IPS-18c (cell line): Measurements from ENCODE around the gene ZIC1.

Source experiments
- H3K4me3 ChIP-seq: 2 replicates; pipeline ENCODE4 v1.7.0; 2013; ENCODE audit warnings: low read depth, mild to moderate bottlenecking, low read length, moderate library complexity; ENCODE audit not compliant: insufficient read depth
- H3K9me3 ChIP-seq: one replicate; pipeline ENCODE4 v1.6.1; 2013; ENCODE audit warnings: mild to moderate bottlenecking, low read length, moderate library complexity; ENCODE audit not compliant: control insufficient read depth, insufficient read depth

Gene ZIC1

DNA sequence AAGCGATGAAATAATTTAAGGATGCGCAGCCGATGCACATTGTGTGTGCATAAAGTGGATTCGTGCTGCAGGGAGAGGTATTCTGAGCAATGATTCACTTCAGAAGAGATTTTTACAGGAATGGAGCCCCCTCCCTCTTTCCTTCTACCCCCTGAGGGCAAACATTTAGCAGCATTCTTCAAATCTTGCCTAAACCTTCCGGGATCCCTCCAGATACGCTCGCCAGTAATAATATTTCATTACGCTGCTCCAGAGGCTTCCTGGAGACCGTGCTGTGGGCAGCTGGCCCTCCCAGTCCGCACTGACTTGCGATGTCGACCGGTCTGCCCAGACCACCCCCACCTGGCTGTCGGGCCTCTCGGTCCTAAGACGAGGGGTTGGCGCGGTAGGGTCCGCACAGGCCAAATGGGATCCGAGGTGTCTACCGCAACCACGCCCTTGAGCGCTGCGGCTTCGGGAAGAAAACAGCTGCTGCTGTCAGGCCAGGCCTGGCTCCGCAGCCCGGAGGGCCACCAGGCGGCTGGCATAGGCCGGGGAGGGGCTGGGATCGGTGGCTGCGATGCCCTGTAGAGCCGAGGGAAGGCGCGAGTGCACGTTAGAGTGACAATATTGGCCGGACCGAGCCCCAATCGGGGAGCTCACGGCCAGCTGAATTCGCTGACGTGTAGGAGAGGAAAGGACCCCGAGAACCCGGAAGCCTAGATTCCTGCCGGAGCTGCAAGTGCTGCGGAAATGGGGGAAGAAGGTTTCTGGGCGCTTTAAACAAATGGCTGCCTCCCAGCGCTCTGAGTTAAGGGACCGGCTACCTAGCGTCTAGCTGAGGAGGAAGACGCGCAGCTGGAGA lies 17.2 kb upstream of the ZIC1 start:
- no peaks in the 10 kb centered on the region for H3K9me3 ChIP-seq
- H3K4me3 ChIP-seq: peak overlapping the region; percentile 68

DNA sequence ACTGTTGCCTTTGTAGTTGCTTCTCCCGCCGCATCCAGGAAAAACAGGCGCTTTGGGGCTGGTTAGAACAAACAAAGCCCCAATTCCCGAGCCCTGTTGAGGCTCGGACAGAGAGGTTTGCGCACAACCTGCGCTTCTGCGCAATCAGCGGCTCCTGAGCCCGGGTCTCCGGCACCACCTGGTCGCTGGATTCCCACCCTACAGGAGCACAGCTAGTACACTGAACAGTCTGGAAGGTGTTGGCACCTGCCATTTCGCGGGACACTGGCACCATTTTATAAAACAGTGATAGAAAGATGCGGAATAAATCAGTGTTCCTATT lies 16.6 kb upstream of the ZIC1 start:
- Histone ChIP-seq H3K9me3 (no peaks in the 10 kb centered on the region), H3K4me3 (peak overlapping the region; percentile 68)

DNA sequence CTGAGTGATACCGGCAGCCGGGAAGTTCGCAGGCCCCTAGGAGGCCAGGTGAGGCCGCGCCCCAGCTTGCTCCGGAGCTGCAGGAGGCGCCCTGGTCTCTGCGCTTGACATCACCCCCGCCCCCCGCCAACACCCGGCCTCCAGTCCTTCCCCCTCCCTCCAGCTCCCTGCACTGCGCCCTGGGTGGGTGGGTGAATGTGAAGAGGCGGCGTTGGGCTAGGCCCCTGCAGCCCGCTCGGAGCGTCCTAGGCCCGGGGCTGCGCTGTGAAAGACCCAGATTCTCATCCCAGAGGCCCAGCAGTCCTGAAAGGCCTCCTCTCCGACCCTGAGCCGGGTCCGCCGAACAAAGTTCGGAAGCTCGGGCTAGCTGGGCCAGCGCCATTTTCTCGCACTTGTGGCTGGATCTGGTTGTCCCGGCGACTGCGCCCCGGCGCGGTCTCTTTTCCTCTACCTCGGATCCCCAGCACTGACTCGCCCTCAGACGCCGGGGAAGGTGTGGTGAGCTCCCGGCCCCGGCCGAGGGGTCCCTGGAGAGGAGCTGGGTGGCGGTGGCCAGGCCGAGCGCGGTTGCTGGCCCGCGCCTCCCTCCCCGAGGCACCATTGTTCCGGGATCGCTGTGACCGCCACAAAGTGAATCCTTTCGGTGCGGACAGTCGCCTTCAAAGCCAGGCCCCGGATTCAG lies 15.8 kb upstream of the ZIC1 start:
- H3K9me3 ChIP-seq: no peaks in the 10 kb centered on the region
- H3K4me3 ChIP-seq: peak overlapping the region; percentile 68

DNA sequence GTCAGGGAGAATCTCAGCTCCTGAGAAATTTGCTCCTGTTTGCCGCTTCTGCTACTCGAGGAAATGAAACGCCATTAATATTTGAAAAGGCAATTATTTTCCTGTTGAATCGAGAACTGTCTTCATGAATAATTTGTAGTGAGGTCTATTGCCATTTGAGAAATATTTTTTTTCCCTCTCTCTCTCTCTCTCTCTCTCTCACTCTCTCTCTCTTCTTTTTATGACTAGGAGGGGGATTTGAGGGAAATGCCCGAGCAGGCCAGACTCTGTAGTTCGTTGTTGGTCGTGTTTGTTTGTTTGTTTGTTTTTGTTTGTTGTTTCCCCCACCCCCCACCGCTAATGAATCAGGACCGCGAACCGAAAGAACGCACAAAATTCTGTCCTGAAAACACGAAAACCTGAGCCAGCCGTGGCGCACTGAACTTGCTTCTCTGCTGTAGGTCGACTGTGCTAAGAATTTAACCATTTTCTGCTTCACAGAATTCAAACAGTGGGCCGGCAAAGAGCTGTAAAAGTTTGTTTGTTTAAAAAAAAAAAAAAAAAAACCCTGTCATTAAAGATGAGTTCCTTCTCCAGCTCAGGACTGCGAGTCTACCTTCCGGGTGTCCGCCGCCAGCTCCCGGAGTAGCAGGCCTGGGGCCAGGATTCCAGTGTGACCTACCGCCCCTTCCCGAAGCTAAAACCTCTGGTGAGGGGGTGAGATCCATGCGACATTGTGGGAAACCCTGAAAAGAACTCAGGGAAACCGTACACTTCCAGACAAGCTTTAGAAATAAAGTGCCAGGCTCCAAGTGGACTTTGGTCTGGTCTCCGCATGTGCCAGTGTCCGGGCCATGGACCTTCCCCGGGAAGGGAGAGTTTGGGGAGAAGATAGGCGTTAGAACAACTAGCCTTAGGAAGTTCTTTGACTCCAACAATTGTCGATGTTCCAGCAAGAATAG lies 15.0 kb upstream of the ZIC1 start:
- peak overlapping the region; percentile 68 for H3K4me3 ChIP-seq
- H3K9me3 ChIP-seq: no peaks in the 10 kb centered on the region

DNA sequence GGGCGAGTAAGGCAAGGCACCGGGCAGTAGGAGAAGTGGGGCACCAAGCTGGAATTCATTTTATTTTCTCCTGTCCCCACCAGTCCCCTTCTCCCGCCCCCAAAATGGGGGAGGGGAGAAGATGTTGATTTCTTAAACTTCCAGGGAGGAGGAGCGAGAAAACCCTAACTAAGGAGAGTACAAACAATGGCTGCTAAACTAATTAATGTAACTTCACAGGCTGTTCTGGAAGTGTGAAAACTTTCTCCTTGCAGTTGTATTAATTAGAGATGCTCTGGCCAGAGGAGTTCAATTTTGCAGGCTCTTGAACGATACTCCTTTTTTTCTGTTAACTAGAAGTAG lies 14.3 kb upstream of the ZIC1 start:
- no peaks in the 10 kb centered on the region for H3K9me3 ChIP-seq
- peak overlapping the region; percentile 21; the same call in 1 of the 2 replicates for H3K4me3 ChIP-seq

DNA sequence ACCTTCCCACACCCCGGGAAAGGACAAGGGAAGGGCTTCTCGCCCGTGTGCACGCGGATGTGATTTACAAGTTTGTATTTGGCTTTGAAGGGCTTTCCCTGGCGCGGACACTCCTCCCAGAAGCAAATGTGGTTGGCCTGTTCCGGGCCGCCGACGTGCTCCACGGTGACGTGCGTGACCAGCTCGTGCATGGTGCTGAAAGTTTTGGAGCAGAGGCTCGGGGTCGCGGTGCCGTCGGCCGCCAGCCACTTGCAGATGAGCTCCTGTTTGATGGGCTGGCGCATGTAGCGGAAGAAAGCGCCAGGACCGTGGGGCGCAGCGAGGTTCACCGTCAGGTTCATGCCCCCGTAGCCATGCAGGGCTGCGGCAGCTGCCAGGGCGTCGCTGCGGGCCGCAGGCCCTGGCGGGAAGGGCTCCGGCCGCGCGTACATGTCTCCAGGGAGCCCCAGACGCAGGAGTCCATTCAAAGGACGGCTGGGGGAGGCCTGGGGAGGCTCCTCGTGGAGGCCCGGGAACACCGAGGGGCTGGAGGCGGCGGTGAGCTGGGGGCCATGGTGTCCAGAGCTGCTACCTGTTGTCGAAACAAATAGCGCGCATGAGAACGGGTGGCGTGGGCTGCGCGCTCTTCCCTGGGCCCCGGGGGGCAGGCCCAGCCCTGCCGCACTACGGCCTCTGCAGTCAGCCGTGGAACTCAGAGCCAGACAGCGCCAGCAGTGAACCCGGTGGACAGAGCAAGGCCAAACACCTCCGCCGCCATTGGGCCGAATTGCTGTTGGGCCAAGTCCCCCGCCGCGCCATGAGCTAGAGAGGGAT lies 13.1 kb upstream of the ZIC1 start:
- peak overlapping the region; percentile 48 for H3K4me3 ChIP-seq
- no peaks in the 10 kb centered on the region for H3K9me3 ChIP-seq

DNA sequence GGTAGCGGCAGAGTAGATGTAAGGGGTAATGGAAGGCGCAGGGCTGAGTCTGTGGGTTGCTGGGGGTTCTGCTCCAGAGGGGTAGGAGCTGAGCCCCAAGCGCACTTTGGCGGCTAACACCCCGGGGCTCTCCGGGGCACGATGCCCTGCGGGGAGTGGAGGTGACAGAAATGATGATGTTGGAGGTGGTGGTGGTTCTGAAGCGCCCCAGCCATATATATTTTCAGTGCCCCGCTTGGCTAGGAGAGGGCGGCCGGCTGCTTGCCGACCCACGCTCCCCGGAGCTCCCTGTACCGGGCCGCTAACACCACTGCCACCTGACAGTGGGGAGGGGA lies 12.5 kb upstream of the ZIC1 start:
- Histone ChIP-seq H3K4me3 (peak overlapping the region; percentile 48; the same call in 1 of the 2 replicates), H3K9me3 (no peaks in the 10 kb centered on the region)

DNA sequence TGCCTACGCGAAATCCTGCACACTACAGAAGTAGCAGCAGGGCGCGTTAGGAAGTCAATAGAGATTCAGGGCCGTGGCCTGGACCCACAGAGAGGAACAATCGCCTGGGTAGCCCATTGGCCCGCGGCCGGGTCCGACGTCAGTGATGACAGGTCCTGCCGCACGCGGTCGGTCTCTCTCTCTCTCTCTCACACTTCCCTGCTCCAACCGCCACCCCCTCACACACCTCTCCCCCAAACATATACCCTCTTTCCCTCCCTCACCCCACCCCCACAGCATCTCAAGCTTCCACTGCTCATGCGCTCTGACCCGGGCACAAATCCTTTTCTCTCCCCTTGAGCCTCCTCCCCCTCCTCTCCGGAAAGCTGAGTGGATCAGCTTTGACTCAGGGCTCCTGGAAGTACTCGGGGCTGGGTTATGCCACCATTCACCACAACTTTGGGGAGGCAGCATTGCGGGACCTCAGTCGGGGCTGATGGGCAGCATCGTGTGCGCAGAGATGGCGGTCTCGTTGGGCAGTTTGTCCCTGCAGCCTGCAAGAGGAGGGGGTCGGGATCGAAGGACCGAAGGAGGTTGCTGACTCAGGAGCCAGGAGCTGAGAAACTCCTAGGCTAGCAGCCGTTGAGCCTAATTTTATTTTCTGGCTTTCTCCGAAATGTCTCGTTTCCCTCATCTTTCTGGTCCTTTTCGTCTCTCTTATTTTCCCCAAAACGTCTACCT lies 11.8 kb upstream of the ZIC1 start:
- Histone ChIP-seq H3K4me3 (peak overlapping the region; percentile 48; the same call in 1 of the 2 replicates), H3K9me3 (no peaks in the 10 kb centered on the region)

DNA sequence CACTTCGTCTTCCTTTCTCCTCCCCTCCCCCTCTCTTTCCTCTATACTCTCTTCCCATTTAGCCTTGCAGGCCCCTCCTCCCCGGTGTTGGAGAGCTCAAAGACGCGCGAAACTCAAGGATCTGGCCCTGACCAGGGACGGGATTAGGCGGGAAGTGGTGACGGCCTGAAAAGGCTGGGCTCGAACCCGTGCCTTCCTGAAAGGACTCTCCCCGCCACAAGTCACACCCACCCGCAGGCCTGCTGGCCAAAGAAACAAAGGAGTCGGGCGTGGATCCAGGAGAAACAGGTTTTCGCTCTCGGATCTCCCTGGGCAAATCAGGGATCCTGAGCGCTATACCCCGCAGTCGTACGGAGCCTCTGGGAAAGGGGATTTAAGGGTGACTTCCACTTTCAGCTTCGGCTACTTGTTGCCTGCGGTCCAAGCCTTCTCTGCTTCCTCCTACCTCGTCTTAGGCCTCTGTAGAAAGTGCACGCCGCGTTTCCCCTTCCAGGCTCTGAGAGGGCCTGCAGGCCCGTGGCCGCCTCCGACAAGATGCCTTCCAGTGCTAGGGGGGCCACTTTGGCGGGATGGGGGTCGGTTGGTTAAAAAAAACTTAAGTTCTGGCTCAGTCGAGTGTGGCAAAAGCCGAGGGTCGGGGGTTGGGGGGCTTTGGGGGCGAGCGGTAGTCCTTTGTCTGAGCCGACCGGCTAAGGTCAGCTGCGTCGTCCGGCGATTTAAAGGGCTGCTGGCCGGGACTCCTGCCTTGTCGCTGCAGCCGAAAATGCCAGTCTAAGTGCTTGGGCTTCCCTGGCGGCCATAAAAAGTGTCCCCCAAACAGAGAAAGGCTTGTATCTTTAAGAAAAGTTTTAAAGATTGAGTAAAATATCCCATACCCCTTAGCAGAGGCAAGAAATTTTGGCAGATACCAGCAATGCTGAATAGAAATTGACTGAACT lies 11.0 kb upstream of the ZIC1 start:
- Histone ChIP-seq H3K9me3 (no peaks in the 10 kb centered on the region), H3K4me3 (peak overlapping the region; percentile 48)

DNA sequence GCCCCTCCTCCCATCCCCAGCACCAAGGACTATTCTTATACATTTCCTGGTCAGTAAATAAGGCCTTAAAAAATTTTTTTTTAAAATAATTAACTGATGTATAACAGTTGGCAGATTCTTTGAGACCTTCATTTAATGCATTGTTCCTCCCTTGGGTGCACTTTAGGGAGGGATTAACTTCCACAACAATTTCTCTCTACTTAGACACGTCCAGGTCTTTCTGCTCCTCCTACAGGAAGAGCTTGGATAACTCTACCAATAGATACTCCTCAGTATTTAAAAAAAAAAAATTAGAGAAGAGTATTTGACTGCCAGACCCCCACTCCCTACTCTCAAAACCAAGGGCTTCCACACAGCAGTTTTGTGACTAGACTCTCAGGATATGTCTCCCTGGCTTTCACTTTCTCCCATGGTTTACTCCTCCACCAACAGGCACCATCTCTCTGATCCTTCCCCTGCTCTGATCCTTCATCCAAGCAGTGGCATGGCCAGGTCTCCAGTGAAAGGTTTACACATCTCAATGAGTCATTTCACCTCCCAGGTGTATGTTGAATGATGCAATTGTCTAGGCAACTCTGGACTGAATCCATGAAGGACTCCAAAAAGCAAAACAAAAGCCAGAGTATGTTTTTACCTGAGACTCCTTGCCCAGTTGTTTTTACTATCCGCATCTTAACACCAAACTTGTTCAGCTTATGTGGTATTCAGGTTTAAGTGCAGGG lies 10.2 kb upstream of the ZIC1 start:
- H3K9me3 ChIP-seq: no peaks in the 10 kb centered on the region
- H3K4me3 ChIP-seq: no peak overlapping the region; the same call in 1 of the 2 replicates

DNA sequence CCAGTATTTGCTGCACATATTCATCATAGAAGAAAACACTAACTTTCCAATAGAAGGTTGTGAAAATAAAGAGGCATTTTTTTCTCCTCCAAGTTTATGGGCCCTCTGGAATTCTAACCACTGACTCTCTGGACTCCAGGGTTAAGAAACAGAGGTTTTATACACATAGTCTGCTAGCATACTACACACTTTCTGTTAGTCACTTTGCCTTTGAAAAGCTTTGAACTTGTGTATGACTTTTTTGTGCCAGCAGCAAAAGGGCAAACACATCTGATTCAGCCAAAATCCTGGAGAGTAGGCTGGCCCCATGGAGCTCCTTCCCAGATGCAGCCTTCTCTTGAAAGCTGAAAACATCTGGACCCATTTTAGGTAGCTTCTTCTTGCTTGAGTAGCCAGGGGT lies 9.1 kb upstream of the ZIC1 start:
- no peaks in the 10 kb centered on the region for H3K9me3 ChIP-seq
- no peak overlapping the region for H3K4me3 ChIP-seq

DNA sequence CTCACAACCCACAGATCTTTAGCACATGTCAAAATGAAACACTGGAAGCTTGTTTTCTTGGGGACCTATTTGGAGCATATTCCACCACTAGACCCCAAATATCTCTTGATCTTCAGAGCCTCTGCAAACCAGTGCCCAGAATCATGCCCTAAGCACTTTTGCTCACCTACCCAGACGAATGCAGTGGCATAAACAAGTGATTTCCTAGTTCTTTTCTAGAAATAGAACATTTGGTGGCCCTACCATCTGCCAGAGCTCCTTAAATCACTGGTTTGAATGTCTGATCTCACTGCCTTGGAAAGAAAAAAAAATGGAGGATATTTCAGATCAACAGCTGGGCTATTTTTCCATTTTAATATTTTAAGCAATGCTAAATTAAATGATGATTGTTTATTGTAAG lies 8.2 kb upstream of the ZIC1 start:
- no peak overlapping the region for H3K4me3 ChIP-seq
- H3K9me3 ChIP-seq: no peaks in the 10 kb centered on the region

DNA sequence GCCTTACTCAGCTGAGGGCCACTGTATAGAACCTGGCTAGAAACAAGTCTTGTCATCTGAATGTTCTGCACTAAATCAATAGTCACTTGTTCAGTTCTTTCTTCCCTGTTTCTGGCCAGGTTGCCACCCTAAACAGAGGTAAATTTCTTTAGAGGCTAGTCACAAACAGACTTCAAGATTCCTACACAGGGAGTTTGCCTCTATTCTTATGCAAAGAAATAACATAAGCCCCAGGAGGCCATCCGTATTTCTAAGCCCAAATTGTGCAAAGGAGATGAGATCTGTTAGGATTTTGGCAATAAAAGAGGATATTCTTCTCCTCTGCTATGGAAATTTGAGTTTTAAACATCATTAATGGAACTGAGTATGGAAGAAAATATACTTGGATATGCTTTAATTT lies 7.7 kb upstream of the ZIC1 start:
- Histone ChIP-seq H3K9me3 (no peaks in the 10 kb centered on the region), H3K4me3 (no peak overlapping the region)

DNA sequence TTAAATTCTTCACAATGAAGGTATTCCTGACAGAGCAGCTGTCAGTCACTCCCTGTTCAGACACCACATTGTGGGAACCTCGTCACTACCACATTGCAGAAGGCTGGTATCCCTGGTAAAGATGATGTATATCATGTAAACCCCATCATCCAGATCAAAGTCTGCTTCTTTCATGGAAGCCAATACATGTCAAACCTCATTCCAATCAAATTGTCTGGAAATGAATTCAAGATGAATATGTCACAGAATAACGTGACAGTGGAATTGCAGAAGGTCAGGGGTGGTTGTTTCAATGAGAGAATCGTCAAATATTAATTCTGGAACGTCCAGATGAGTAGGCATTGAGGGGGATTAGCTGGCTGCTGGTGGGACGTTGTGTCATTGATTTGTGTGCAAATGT lies 7.0 kb upstream of the ZIC1 start:
- H3K9me3 ChIP-seq: no peaks in the 10 kb centered on the region
- no peak overlapping the region for H3K4me3 ChIP-seq

DNA sequence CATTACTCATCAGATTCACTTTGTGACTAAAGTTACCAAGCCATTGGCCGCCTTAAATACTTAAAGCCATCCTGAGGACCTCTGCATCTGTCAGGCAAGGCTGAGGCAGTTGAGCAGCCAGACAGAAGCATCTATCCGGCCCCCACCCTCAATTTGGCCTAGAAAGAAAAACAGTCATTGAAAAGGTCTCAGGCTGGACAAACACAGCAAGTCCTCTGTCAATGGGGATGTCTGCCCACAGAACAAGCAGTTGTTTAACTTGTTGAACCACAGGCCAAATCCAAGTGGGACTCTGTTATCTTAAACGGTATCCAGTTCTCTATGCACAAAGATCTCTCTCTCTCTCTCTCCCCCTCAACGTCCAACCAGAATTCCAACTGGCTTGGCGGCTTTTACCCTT lies 5.7 kb upstream of the ZIC1 start:
- no peaks in the 10 kb centered on the region for H3K9me3 ChIP-seq
- H3K4me3 ChIP-seq: no peak overlapping the region
